T-helper 17 cell (primary cell): ENCODE measurements around the gene RHCG. TPM values are rescaled to one million over a fixed set of nuclear protein-coding genes. Genes with fewer than 3 reads are reported as not detected.

Experiments
- ATAC-seq: fragments of 150-1000 bp; cut with Tn5 transposase; 2 replicates; pipeline ENCODE4 v1.10.0; 2021; ENCODE audit warnings: mild to moderate bottlenecking, moderate library complexity
- DNase-seq, 3 donors: peaks; one replicate each; pipeline versions ENCODE4 v3.0.0 to v3.0.0-alpha.2; 2020 to 2021
- H3K9me3 ChIP-seq: one replicate; pipeline ENCODE4 v1.7.0; 2013; ENCODE audit warnings: low read length, mild to moderate bottlenecking; ENCODE audit not compliant: control insufficient read depth, poor library complexity, severe bottlenecking
- H3K27ac Mint-ChIP-seq: one replicate; pipeline ENCODE4 v1.8.0; 2022; ENCODE audit warnings: mild to moderate bottlenecking, moderate library complexity, mixed read lengths
- H3K27me3 Mint-ChIP-seq: one replicate; pipeline ENCODE4 v1.8.0; 2022; ENCODE audit warnings: mixed read lengths
- H3K36me3 Mint-ChIP-seq: one replicate; pipeline ENCODE4 v1.8.0; 2022; ENCODE audit warnings: low read depth, mixed read lengths
- H3K4me1 Mint-ChIP-seq: one replicate; pipeline ENCODE4 v1.8.0; 2022; ENCODE audit warnings: mild to moderate bottlenecking, mixed read lengths
- H3K4me3 Mint-ChIP-seq: one replicate; pipeline ENCODE4 v1.8.0; 2022; ENCODE audit warnings: mild to moderate bottlenecking, moderate library complexity, mixed read lengths
- total RNA-seq, 4 donors: library from RNA in 2 of 4; stranded (reverse) in 2 of 4; gene quantifications; one replicate each; pipeline ENCODE4 v1.2.3 and lab custom pipeline; 2022 to 2026

The RHCG gene
- total RNA-seq, 2 donors from 2014 or later, result not detected

GRCh38 chr15:89442155-89442554 lies 54.2 kb downstream of the RHCG start:
- H3K9me3 ChIP-seq, result no peaks in the 10 kb centered on the region
- ATAC-seq (no peak), DNase-seq (no peak)
- Mint-ChIP-seq H3K27me3 (peaks cover 84% of the 10 kb centered on the region), H3K4me3 (no peak overlapping the region), H3K36me3 (peaks cover under 1% of the 10 kb centered on the region), H3K4me1 (peaks cover 4% of the 10 kb centered on the region), H3K27ac (no peak overlapping the region)

- no peak overlapping the region for H3K27ac Mint-ChIP-seq
- peaks cover 9% of the 10 kb centered on the region for H3K4me1 Mint-ChIP-seq
- H3K36me3 Mint-ChIP-seq, result peaks cover 4% of the 10 kb centered on the region
- no peaks in the 10 kb centered on the region for H3K9me3 ChIP-seq
- peaks cover 85% of the 10 kb centered on the region for H3K27me3 Mint-ChIP-seq
- DNase-seq (no peak), ATAC-seq (peak; percentile 66)
- H3K4me3 Mint-ChIP-seq, result peak overlapping the region; percentile 41
Measured at GRCh38 chr15:89441295-89441812, 55.0 kb downstream of the RHCG start.

- no peaks in the 10 kb centered on the region for H3K9me3 ChIP-seq
- H3K4me1 Mint-ChIP-seq, result peaks cover 9% of the 10 kb centered on the region
- no peak for ATAC-seq
Measured at GRCh38 chr15:89439764-89440163, 56.6 kb downstream of the RHCG start.

GRCh38 chr15:89436560-89437311 lies 59.6 kb downstream of the RHCG start:
- Mint-ChIP-seq H3K4me1 (peaks cover 9% of the 10 kb centered on the region), H3K4me3 (no peak overlapping the region), H3K36me3 (peaks cover 7% of the 10 kb centered on the region), H3K27ac (no peak overlapping the region), H3K27me3 (peaks cover 77% of the 10 kb centered on the region)
- no peak for DNase-seq
- H3K9me3 ChIP-seq, result no peaks in the 10 kb centered on the region
- ATAC-seq, result no peak

More at GRCh38 chr15:89439764-89440163, 56.6 kb downstream of the RHCG start:
- Mint-ChIP-seq H3K4me3 (no peak overlapping the region), H3K36me3 (peaks cover 4% of the 10 kb centered on the region), H3K27me3 (peaks cover 81% of the 10 kb centered on the region), H3K27ac (no peak overlapping the region)
- no peak for DNase-seq

GRCh38 chr15:89435362-89435761 lies 61.0 kb downstream of the RHCG start:
- H3K27me3 Mint-ChIP-seq, result peaks cover 72% of the 10 kb centered on the region
- no peaks in the 10 kb centered on the region for H3K9me3 ChIP-seq
- H3K36me3 Mint-ChIP-seq, result peaks cover 7% of the 10 kb centered on the region
- H3K4me3 Mint-ChIP-seq, result no peak overlapping the region
- no peak for ATAC-seq
- no peak for DNase-seq
- peaks cover 8% of the 10 kb centered on the region for H3K4me1 Mint-ChIP-seq
- no peak overlapping the region for H3K27ac Mint-ChIP-seq

- Mint-ChIP-seq H3K4me3 (no peak overlapping the region), H3K36me3 (peaks cover 7% of the 10 kb centered on the region), H3K27me3 (peaks cover 60% of the 10 kb centered on the region), H3K27ac (no peak overlapping the region), H3K4me1 (peaks cover 11% of the 10 kb centered on the region)
- DNase-seq, result no peak
- H3K9me3 ChIP-seq, result no peaks in the 10 kb centered on the region
- ATAC-seq, result no peak
Measured at GRCh38 chr15:89433686-89434085, 62.7 kb downstream of the RHCG start.

GRCh38 chr15:89430530-89431341 lies 65.6 kb downstream of the RHCG start:
- peak overlapping the region; percentile 90 for H3K4me3 Mint-ChIP-seq
- DNase-seq (peak; percentile 70 to 95 (median 73)), ATAC-seq (peak; percentile 96)
- H3K27ac Mint-ChIP-seq, result no peak overlapping the region
- H3K4me1 Mint-ChIP-seq, result peaks cover 6% of the 10 kb centered on the region
- H3K9me3 ChIP-seq, result no peaks in the 10 kb centered on the region
- H3K27me3 Mint-ChIP-seq, result peaks cover 40% of the 10 kb centered on the region
- peaks cover 3% of the 10 kb centered on the region for H3K36me3 Mint-ChIP-seq

- peaks cover 40% of the 10 kb centered on the region for H3K27me3 Mint-ChIP-seq
- no peak for ATAC-seq
- no peak overlapping the region for H3K27ac Mint-ChIP-seq
- H3K4me1 Mint-ChIP-seq, result peaks cover 6% of the 10 kb centered on the region
- peaks cover 3% of the 10 kb centered on the region for H3K36me3 Mint-ChIP-seq
- no peak overlapping the region for H3K4me3 Mint-ChIP-seq
- DNase-seq, result no peak
- H3K9me3 ChIP-seq, result no peaks in the 10 kb centered on the region
Measured at GRCh38 chr15:89429986-89430385, 66.4 kb downstream of the RHCG start.

- Mint-ChIP-seq H3K4me3 (peak overlapping the region; percentile 19), H3K27ac (no peak overlapping the region), H3K36me3 (peaks cover 3% of the 10 kb centered on the region), H3K4me1 (peaks cover 6% of the 10 kb centered on the region), H3K27me3 (peaks cover 39% of the 10 kb centered on the region)
- no peak for DNase-seq
- no peaks in the 10 kb centered on the region for H3K9me3 ChIP-seq
- no peak for ATAC-seq
Measured at GRCh38 chr15:89429023-89429422, 67.4 kb downstream of the RHCG start.

- peaks cover 3% of the 10 kb centered on the region for H3K36me3 Mint-ChIP-seq
- H3K4me1 Mint-ChIP-seq, result peaks cover 6% of the 10 kb centered on the region
- no peak overlapping the region for H3K4me3 Mint-ChIP-seq
- H3K9me3 ChIP-seq, result no peaks in the 10 kb centered on the region
- H3K27ac Mint-ChIP-seq, result no peak overlapping the region
- DNase-seq (no peak), ATAC-seq (no peak)
- H3K27me3 Mint-ChIP-seq, result peaks cover 41% of the 10 kb centered on the region
Measured at GRCh38 chr15:89428246-89428645, 68.1 kb downstream of the RHCG start.

- no peaks in the 10 kb centered on the region for H3K9me3 ChIP-seq
- Mint-ChIP-seq H3K27ac (no peak overlapping the region), H3K27me3 (peaks cover 42% of the 10 kb centered on the region), H3K36me3 (no peaks in the 10 kb centered on the region), H3K4me3 (no peak overlapping the region), H3K4me1 (peaks cover 6% of the 10 kb centered on the region)
- ATAC-seq (no peak), DNase-seq (no peak)
Measured at GRCh38 chr15:89426500-89426899, 69.9 kb downstream of the RHCG start.

GRCh38 chr15:89423981-89424380 lies 72.4 kb downstream of the RHCG start:
- Mint-ChIP-seq H3K27ac (no peak overlapping the region), H3K4me3 (no peak overlapping the region), H3K36me3 (peaks cover 2% of the 10 kb centered on the region), H3K4me1 (no peaks in the 10 kb centered on the region), H3K27me3 (peaks cover 62% of the 10 kb centered on the region)
- no peak for ATAC-seq
- no peaks in the 10 kb centered on the region for H3K9me3 ChIP-seq
- no peak for DNase-seq
